H1 (cell line): ENCODE data around the gene CD37.
"Not testable (repeated sequence)": the region's sequence is repeated elsewhere in the genome, so short reads cannot be mapped to it uniquely, and the experiment has no call there.

Source experiments
- BRCA1 ChIP-seq: IDR thresholded peaks from 2 replicates; pipeline ENCODE4 v1.6.1; 2012; ENCODE audit warnings: low read depth, low read length, improper control_type of control experiment
- EP300 ChIP-seq, 2 experiments: IDR thresholded peaks; 1 replicate in 1 of 2; 2 replicates in 1 of 2; pipeline ENCODE4 v1.6.1; 2011 to 2012; ENCODE audit warnings: low read depth in 2 of 2, low read length in 2 of 2, mild to moderate bottlenecking in 2 of 2, borderline replicate concordance in 1 of 2, inconsistent platforms in 1 of 2, moderate library complexity in 1 of 2
- EZH2 ChIP-seq: fragments of 200-600 bp; sonication (generic); IDR thresholded peaks from 2 replicates; pipeline ENCODE4 v1.7.1; 2012; ENCODE audit warnings: low read depth, mild to moderate bottlenecking, moderate library complexity, low read length, inconsistent platforms; ENCODE audit not compliant: severe bottlenecking
- POLR2A ChIP-seq, 2 experiments: IDR thresholded peaks; 1 replicate in 1 of 2; 2 replicates in 1 of 2; pipeline ENCODE4 v1.6.1; 2011; ENCODE audit warnings: low read depth in 2 of 2, low read length in 2 of 2, mild to moderate bottlenecking in 2 of 2; ENCODE audit errors: control extremely low read depth in 1 of 2
- POLR2AphosphoS5 ChIP-seq: IDR thresholded peaks from 2 replicates; pipeline ENCODE4 v1.6.1; 2011; ENCODE audit warnings: low read depth, low read length
- RFX5 ChIP-seq: IDR thresholded peaks from 2 replicates; pipeline ENCODE4 v1.6.1; 2011; ENCODE audit warnings: low read depth, low read length, improper control_type of control experiment, borderline replicate concordance
- RXRA ChIP-seq: IDR thresholded peaks from 2 replicates; pipeline ENCODE4 v1.6.1; 2011; ENCODE audit warnings: low read depth, mild to moderate bottlenecking, low read length, moderate library complexity; ENCODE audit not compliant: insufficient read depth
- SIN3A ChIP-seq, 2 experiments: IDR thresholded peaks in 1 of 2; conservative IDR thresholded peaks in 1 of 2; 2 replicates each; pipeline ENCODE4 v1.6.1; 2011 to 2012; ENCODE audit warnings: low read length in 2 of 2, improper control_type of control experiment in 1 of 2, low read depth in 1 of 2, mild to moderate bottlenecking in 1 of 2
- TF ChIP-seq, protein P1 (sequence below), 3 experiments: IDR thresholded peaks; 1 replicate in 2 of 3; 2 replicates in 1 of 3; pipeline versions ENCODE4 v1.5.1 to v1.6.1; 2011; ENCODE audit warnings: low read length in 3 of 3, mild to moderate bottlenecking in 3 of 3, inconsistent platforms in 2 of 3, low read depth in 1 of 3, moderate library complexity in 1 of 3; ENCODE audit not compliant: insufficient read depth in 1 of 3; ENCODE audit errors: control extremely low read depth in 1 of 3
- TF ChIP-seq, protein P2 (sequence below): IDR thresholded peaks from 2 replicates; pipeline ENCODE4 v1.6.1; 2012; ENCODE audit warnings: low read length, inconsistent platforms

DNA sequence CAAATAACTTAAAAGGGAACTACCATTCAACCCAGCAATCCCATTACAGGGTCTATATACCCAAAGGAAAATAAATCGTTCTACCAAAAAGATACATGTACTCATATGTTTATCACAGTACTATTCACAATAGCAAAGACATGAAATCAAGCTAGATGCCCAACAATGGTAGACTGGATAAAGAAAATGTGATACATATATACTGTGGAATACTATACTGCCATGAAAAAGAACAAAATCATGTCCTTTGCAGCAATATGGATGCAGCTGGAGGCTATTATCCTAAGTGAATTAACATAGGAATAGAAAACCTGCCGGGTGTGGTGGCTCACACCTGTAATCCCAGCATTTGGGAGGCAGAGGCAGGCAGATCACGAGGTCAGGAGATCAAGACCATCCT, 36.6 kb upstream of the CD37 start:
- TF ChIP-seq EZH2; POLR2A (IDR thresholded peaks at IDR 0.05; ENCODE audit: control extremely low read depth in 1 of 2, low read depth in 2 of 2, low read length in 2 of 2); EP300 (IDR thresholded peaks at IDR 0.05; ENCODE audit: borderline replicate concordance in 1 of 2, low read depth in 2 of 2, low read length in 2 of 2); POLR2AphosphoS5; SIN3A (conservative IDR thresholded peaks at IDR 0.05 in 1 of 2, IDR thresholded peaks at IDR 0.05 in 1 of 2; ENCODE audit: low read depth in 1 of 2, low read length in 2 of 2); RFX5; BRCA1; RXRA: not testable (repeated sequence)
- TF ChIP-seq, protein P1, sequence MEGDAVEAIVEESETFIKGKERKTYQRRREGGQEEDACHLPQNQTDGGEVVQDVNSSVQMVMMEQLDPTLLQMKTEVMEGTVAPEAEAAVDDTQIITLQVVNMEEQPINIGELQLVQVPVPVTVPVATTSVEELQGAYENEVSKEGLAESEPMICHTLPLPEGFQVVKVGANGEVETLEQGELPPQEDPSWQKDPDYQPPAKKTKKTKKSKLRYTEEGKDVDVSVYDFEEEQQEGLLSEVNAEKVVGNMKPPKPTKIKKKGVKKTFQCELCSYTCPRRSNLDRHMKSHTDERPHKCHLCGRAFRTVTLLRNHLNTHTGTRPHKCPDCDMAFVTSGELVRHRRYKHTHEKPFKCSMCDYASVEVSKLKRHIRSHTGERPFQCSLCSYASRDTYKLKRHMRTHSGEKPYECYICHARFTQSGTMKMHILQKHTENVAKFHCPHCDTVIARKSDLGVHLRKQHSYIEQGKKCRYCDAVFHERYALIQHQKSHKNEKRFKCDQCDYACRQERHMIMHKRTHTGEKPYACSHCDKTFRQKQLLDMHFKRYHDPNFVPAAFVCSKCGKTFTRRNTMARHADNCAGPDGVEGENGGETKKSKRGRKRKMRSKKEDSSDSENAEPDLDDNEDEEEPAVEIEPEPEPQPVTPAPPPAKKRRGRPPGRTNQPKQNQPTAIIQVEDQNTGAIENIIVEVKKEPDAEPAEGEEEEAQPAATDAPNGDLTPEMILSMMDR (IDR thresholded peaks at IDR 0.05; ENCODE audit: control extremely low read depth in 1 of 3, insufficient read depth in 1 of 3, low read depth in 1 of 3, low read length in 3 of 3) = not testable (repeated sequence)
- TF ChIP-seq, protein P2, sequence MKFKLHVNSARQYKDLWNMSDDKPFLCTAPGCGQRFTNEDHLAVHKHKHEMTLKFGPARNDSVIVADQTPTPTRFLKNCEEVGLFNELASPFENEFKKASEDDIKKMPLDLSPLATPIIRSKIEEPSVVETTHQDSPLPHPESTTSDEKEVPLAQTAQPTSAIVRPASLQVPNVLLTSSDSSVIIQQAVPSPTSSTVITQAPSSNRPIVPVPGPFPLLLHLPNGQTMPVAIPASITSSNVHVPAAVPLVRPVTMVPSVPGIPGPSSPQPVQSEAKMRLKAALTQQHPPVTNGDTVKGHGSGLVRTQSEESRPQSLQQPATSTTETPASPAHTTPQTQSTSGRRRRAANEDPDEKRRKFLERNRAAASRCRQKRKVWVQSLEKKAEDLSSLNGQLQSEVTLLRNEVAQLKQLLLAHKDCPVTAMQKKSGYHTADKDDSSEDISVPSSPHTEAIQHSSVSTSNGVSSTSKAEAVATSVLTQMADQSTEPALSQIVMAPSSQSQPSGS = not testable (repeated sequence)
